ENCODE measurements around the gene XPNPEP2. TPM values are rescaled to one million over a fixed set of nuclear protein-coding genes. Genes with fewer than 3 reads are reported as not detected.

Gene XPNPEP2
- total and polyA plus RNA-seq, 9 of the 15 experiments (the other 6 are each of a cell fraction or from before 2014, with no cell fraction given) = 0.03 to 0.19 (median 0.09) TPM; not detected in 5

DNA sequence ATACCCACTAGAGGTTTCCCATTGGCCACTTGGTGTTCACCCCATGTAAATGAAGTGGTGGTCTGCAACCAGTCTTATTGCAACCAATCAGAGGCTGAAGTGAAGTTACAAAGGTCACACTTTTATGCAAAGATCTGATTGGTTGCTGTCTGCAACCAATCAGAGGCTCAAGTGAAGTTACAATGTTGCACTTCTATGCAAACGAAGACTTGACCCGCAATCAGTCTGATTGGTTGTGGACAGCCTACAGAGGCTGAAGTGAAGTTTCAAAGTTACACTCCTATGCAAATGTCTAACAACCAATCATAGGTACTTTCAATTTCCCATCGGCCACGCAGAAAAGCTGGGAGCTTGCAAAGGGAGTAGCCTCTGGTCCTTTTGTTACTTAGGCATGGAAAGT lies 22.3 kb upstream of the XPNPEP2 start:
- Histone ChIP-seq H3K27me3 (ENCODE audit: control insufficient read depth in 2 of 2, insufficient read depth in 2 of 2, low read length in 2 of 2) (peaks cover 7 to 23% of the 10 kb centered on the region in 2 experiments), H3K4me3 (no peak overlapping the region), H3K9me3 (replicated peaks; ENCODE audit: control insufficient read depth, insufficient read depth, low read depth, low read length) (no peaks in the 10 kb centered on the region), H3K9ac (ENCODE audit: insufficient read depth in 1 of 2, low read depth in 2 of 2, low read length in 2 of 2) (no peak overlapping the region), H3K4me2 (ENCODE audit: insufficient read depth, low read length) (no peak overlapping the region), H3K4me1 (replicated peaks in 1 of 2; ENCODE audit: control insufficient read depth in 2 of 2, insufficient read depth in 2 of 2, low read length in 2 of 2) (no peaks in the 10 kb centered on the region), H3K79me2 (ENCODE audit: control insufficient read depth, insufficient read depth, low read length) (no peaks in the 10 kb centered on the region), H4K20me1 (replicated peaks; ENCODE audit: control insufficient read depth, insufficient read depth, low read length) (no peaks in the 10 kb centered on the region), H3K36me3 (ENCODE audit: control insufficient read depth, insufficient read depth, low read length) (no peaks in the 10 kb centered on the region), H3K9me1 (ENCODE audit: control insufficient read depth, insufficient read depth, low read length) (no peaks in the 10 kb centered on the region), H3K27ac (ENCODE audit: extremely low read depth, low read depth, low read length) (no peak overlapping the region), H2AFZ (ENCODE audit: low read depth, low read length) (no peak overlapping the region)
- in situ Hi-C loops (cut with MboI) = no loop called here
- intact Hi-C loops (cut with micrococcal nuclease) = no loop called here
- ATAC-seq (peak; percentile 73), DNase-seq (ENCODE audit: extremely low read depth in 1 of 4, low spot score in 3 of 4) (peak in 1 of 4 experiments; percentile 10), FAIRE-seq (no peak)
- CTCF ChIA-PET (ENCODE audit: low intra/inter-chr PET ratio) = no interaction called here
- 0% methylated on average over 4 of the region's 4 CpGs for WGBS (ENCODE audit: insufficient coverage, low coverage, missing lambda C conversion rate)
- no TSS peak for BruUV-seq (replicated peaks)
- TF ChIP-seq TEAD4 (IDR thresholded peaks at IDR 0.05; ENCODE audit: low read length) (no peak), TEAD4 (CRISPR knock-in tag; IDR thresholded peaks at IDR 0.05; ENCODE audit: borderline replicate concordance) (no peak), ATF1 (CRISPR knock-in tag; IDR thresholded peaks at IDR 0.05) (no peak), ATF1 (tag; IDR thresholded peaks at IDR 0.05) (peak; percentile 13; the same call in 1 of the 2 replicates)
- POLR2A ChIA-PET = interaction anchor here (0.6 to 1.3 kb wide), 2 partner anchors 62 to 323 kb away, joined by 3 to 5 read pairs; partner anchors contain the start of gene APLN

DNA sequence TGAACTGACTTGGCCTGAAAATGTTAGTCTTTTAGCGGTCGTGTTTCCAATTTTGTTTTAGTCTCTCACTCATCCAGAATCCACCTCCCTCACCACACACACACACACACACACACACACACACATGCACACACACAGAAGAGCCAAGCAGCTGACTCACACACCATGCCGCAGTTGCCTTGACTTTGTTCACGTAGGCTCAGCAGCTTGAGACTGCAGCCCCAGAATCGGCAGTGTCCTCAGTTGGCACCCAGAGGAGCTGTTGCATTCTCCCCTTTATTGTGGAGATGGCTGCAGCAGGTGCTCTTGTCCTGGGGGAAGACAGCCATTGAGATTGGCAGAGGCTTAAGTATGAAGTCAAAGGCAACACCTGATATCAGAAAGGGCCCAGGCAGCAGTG lies 20.9 kb upstream of the XPNPEP2 start:
- Histone ChIP-seq H3K79me2 (ENCODE audit: control insufficient read depth, insufficient read depth, low read length) (no peaks in the 10 kb centered on the region), H3K4me1 (replicated peaks in 1 of 2; ENCODE audit: control insufficient read depth in 2 of 2, insufficient read depth in 2 of 2, low read length in 2 of 2) (no peaks in the 10 kb centered on the region), H2AFZ (ENCODE audit: low read depth, low read length) (no peak overlapping the region), H3K36me3 (ENCODE audit: control insufficient read depth, insufficient read depth, low read length) (no peaks in the 10 kb centered on the region), H3K9ac (ENCODE audit: insufficient read depth in 1 of 2, low read depth in 2 of 2, low read length in 2 of 2) (no peak overlapping the region), H3K27me3 (ENCODE audit: control insufficient read depth in 2 of 2, insufficient read depth in 2 of 2, low read length in 2 of 2) (peaks cover 7 to 27% of the 10 kb centered on the region in 2 experiments), H3K4me3 (no peak overlapping the region), H4K20me1 (replicated peaks; ENCODE audit: control insufficient read depth, insufficient read depth, low read length) (no peaks in the 10 kb centered on the region), H3K4me2 (ENCODE audit: insufficient read depth, low read length) (no peak overlapping the region), H3K9me3 (replicated peaks; ENCODE audit: control insufficient read depth, insufficient read depth, low read depth, low read length) (no peaks in the 10 kb centered on the region), H3K9me1 (ENCODE audit: control insufficient read depth, insufficient read depth, low read length) (no peaks in the 10 kb centered on the region), H3K27ac (ENCODE audit: extremely low read depth, low read depth, low read length) (no peak overlapping the region)
- FAIRE-seq (no peak), ATAC-seq (no peak), DNase-seq (ENCODE audit: extremely low read depth in 1 of 4, low spot score in 3 of 4) (no peak)
- CTCF ChIA-PET (ENCODE audit: low intra/inter-chr PET ratio) = no interaction called here
- in situ Hi-C loops (cut with MboI) = no loop called here
- POLR2A ChIA-PET = interaction anchor here (1.3 kb wide), 1 partner anchor 63 kb away, joined by 5 read pairs; the partner anchor contains the start of gene APLN
- intact Hi-C loops (cut with micrococcal nuclease) = no loop called here
- BruUV-seq (replicated peaks) = no TSS peak
- WGBS (ENCODE audit: insufficient coverage, low coverage, missing lambda C conversion rate) = 4% methylated on average over 5 of the region's 5 CpGs
- no peak for TF ChIP-seq TEAD1 (CRISPR knock-in tag; IDR thresholded peaks at IDR 0.05)
- TF ChIP-seq NR3C1 (CRISPR knock-in tag; IDR thresholded peaks at IDR 0.05) = no peak
- no peak for TF ChIP-seq ZKSCAN1 (IDR thresholded peaks at IDR 0.05; ENCODE audit: low read depth, low read length)
- TF ChIP-seq, protein P1, sequence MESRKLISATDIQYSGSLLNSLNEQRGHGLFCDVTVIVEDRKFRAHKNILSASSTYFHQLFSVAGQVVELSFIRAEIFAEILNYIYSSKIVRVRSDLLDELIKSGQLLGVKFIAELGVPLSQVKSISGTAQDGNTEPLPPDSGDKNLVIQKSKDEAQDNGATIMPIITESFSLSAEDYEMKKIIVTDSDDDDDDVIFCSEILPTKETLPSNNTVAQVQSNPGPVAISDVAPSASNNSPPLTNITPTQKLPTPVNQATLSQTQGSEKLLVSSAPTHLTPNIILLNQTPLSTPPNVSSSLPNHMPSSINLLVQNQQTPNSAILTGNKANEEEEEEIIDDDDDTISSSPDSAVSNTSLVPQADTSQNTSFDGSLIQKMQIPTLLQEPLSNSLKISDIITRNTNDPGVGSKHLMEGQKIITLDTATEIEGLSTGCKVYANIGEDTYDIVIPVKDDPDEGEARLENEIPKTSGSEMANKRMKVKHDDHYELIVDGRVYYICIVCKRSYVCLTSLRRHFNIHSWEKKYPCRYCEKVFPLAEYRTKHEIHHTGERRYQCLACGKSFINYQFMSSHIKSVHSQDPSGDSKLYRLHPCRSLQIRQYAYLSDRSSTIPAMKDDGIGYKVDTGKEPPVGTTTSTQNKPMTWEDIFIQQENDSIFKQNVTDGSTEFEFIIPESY (CRISPR knock-in tag; IDR thresholded peaks at IDR 0.05) = no peak
- TF ChIP-seq EGR1 (conservative IDR thresholded peaks at IDR 0.05) = no peak
- no peak for TF ChIP-seq BRF1 (IDR thresholded peaks at IDR 0.05; ENCODE audit: borderline replicate concordance, extremely low read depth, insufficient read length)
- TF ChIP-seq, protein P2, sequence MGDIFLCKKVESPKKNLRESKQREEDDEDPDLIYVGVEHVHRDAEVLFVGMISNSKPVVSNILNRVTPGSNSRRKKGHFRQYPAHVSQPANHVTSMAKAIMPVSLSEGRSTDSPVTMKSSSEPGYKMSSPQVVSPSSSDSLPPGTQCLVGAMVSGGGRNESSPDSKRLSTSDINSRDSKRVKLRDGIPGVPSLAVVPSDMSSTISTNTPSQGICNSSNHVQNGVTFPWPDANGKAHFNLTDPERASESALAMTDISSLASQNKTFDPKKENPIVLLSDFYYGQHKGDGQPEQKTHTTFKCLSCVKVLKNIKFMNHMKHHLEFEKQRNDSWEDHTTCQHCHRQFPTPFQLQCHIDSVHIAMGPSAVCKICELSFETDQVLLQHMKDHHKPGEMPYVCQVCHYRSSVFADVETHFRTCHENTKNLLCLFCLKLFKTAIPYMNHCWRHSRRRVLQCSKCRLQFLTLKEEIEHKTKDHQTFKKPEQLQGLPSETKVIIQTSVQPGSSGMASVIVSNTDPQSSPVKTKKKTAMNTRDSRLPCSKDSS (IDR thresholded peaks at IDR 0.05; ENCODE audit: low read depth, partially characterized antibody) = no peak

Measured in K562 (cell line).